HT-29 (cell line): ENCODE measurements around the gene PGLYRP1. TPM values are rescaled to one million over a fixed set of nuclear protein-coding genes. Genes with fewer than 3 reads are reported as not detected.
A peak's percentile ranks its signal among the peaks of the same experiment; 100 is the strongest.

Source experiments
- DNase-seq: peaks from one replicate; pipeline ENCODE4 v3.0.0-alpha.2; 2015; ENCODE audit warnings: low spot score
- small RNA-seq: library from RNA; depleted of rRNA; stranded (forward); fragments of <200 nt; gene quantifications from one replicate; pipeline ENCODE3, GENCODE V24; 2014
- total RNA-seq: library from RNA; depleted of rRNA; stranded (reverse); fragments of >200 nt; shearing (Covaris generic); gene quantifications from 2 replicates; pipeline ENCODE4 v1.2.3, GENCODE V29; 2014; rRNA removed

PGLYRP1 gene
- total RNA-seq, 1 experiment from 2014 or later = not detected

DNA sequence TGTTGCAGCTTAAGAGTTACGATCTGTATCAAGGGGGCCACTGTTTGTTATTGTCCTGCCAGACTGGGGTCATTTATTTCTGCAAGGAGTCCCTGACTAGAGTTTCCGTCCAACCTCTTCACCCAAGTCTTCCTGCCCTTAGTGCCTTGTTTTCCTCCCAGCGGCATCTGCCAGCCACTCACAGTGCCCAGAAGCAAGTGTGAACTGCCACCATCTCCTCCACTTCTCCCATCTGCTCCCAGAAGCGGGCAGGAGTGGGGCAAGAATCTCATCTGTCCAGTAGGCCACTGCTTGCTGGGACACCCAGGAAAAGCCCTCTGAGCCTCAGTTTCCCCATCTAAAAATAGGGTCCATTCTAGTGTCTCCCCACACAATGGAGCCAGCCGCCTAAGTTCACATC lies 53.2 kb downstream of the PGLYRP1 start:
- no peak for DNase-seq

Small RNAs within 50 kb of the gene (small RNA-seq; reads per million reads assigned to genes)
- 23.2 reads per million, percentile 92 among the genes with 10 or more reads in this experiment for gene MIR769

Other genes with a start within 250 kb of the PGLYRP1 start
- gene DMPK, start 240.6 kb downstream of the PGLYRP1 start, total RNA-seq = 31.1 and 45.7 TPM in 2 replicates
- 102 and 108 TPM in 2 replicates for gene DMWD, start 230.2 kb downstream of the PGLYRP1 start, total RNA-seq
- not detected in 2 replicates for gene RSPH6A, start 207.7 kb downstream of the PGLYRP1 start, total RNA-seq
- 114 and 117 TPM in 2 replicates for gene SYMPK, start 159.9 kb downstream of the PGLYRP1 start, total RNA-seq
- gene FOXA3, start 158.7 kb downstream of the PGLYRP1 start, total RNA-seq = 6.1 and 10.7 TPM in 2 replicates
- 119 and 125 TPM in 2 replicates for gene IRF2BP1, start 136.9 kb downstream of the PGLYRP1 start, total RNA-seq
- 8.5 and 10.2 TPM in 2 replicates for gene MYPOP, start 120.4 kb downstream of the PGLYRP1 start, total RNA-seq
- not detected in 2 replicates for gene NANOS2, start 108.3 kb downstream of the PGLYRP1 start, total RNA-seq
- not detected in 2 replicates for gene NOVA2, start 49.2 kb downstream of the PGLYRP1 start, total RNA-seq
- 20.3 and 24.4 TPM in 2 replicates for gene CCDC61, start 27.6 kb downstream of the PGLYRP1 start, total RNA-seq
- 4.2 and 6.8 TPM in 2 replicates for gene IGFL4, start 17.9 kb upstream of the PGLYRP1 start, total RNA-seq
- not detected in 2 replicates for gene IGFL3, start 101.6 kb upstream of the PGLYRP1 start, total RNA-seq
- gene IGFL2, start 125.2 kb upstream of the PGLYRP1 start, total RNA-seq = 1.1 and 1.6 TPM in 2 replicates
- not detected in 2 replicates for gene IGFL1, start 206.7 kb upstream of the PGLYRP1 start, total RNA-seq